Smooth muscle cell (in vitro differentiated cells): ENCODE results near the gene FGFBP3. TPM values are rescaled to one million over a fixed set of nuclear protein-coding genes. Genes with fewer than 3 reads are reported as not detected.

ENCODE experiments used
- DNase-seq: peaks from one replicate; lab custom pipeline; 2025; ENCODE audit not compliant: unreplicated experiment; lab: John Stamatoyannopoulos, UW
- H2AFZ ChIP-seq: fragments of 200-600 bp; sonication (generic); 2 replicates; pipeline ENCODE4 v1.6.0; 2016; ENCODE audit warnings: antibody characterized with exemption, low read depth, mild to moderate bottlenecking
- H3F3A ChIP-seq: fragments of 200-600 bp; sonication (generic); 2 replicates; pipeline ENCODE4 v1.6.0; 2017; ENCODE audit warnings: antibody characterized with exemption, low read depth
- H3K27ac ChIP-seq: fragments of 200-600 bp; sonication (generic); 2 replicates; pipeline ENCODE4 v1.5.1; 2016; ENCODE audit warnings: low read depth, mild to moderate bottlenecking
- H3K27me3 ChIP-seq: fragments of 200-600 bp; sonication (generic); 2 replicates; pipeline ENCODE4 v1.6.1; 2016; ENCODE audit warnings: low read depth, mild to moderate bottlenecking
- H3K36me3 ChIP-seq: fragments of 200-600 bp; sonication (generic); 2 replicates; pipeline ENCODE4 v1.5.1; 2016; ENCODE audit warnings: low read depth
- H3K4me1 ChIP-seq: fragments of 200-600 bp; sonication (generic); 2 replicates; pipeline ENCODE4 v1.5.1; 2016; ENCODE audit warnings: low read depth
- H3K4me2 ChIP-seq: fragments of 200-600 bp; sonication (generic); 2 replicates; pipeline ENCODE4 v1.6.0; 2016; ENCODE audit warnings: mild to moderate bottlenecking
- H3K4me3 ChIP-seq: fragments of 200-600 bp; sonication (generic); 2 replicates; pipeline ENCODE4 v1.5.1; 2016; ENCODE audit warnings: mild to moderate bottlenecking
- H3K79me2 ChIP-seq: fragments of 200-600 bp; sonication (generic); 2 replicates; pipeline ENCODE4 v1.6.0; 2016; ENCODE audit warnings: low read depth, mild to moderate bottlenecking
- H3K9ac ChIP-seq: fragments of 200-600 bp; sonication (generic); 2 replicates; pipeline ENCODE4 v1.6.0; 2016; ENCODE audit warnings: low read depth
- H3K9me3 ChIP-seq: fragments of 200-600 bp; sonication (generic); replicated peaks from 2 replicates; pipeline ENCODE4 v1.5.1; 2016; ENCODE audit warnings: low read depth
- H4K20me1 ChIP-seq: fragments of 200-600 bp; sonication (generic); 2 replicates; pipeline ENCODE4 v1.6.0; 2016; ENCODE audit warnings: low read depth
- CTCF ChIP-seq: fragments of 200-600 bp; sonication (generic); IDR thresholded peaks from 2 replicates; pipeline ENCODE4 v1.5.1; 2017; ENCODE audit warnings: borderline replicate concordance, mild to moderate bottlenecking, antibody characterized with exemption; ENCODE audit not compliant: insufficient read depth, poor library complexity, severe bottlenecking
- WGBS: methylation state at CpG from one replicate; pipeline ENCODE4 v1.1.7; 2016; ENCODE audit warnings: low lambda C conversion rate; 5-methylcytosine and 5-hydroxymethylcytosine counted together
- polyA plus RNA-seq: library from polyadenylated mRNA; unstranded; fragments of >200 nt; fragmentation: Nextera tagmentation; extraction: Ambion mirVana; gene quantifications from 2 replicates; pipeline ENCODE4 v1.2.1, GENCODE V29; 2016
- total RNA-seq: library from RNA; depleted of rRNA; stranded (reverse); fragments of >200 nt; gene quantifications from 2 replicates; pipeline ENCODE4 v1.2.3, GENCODE V29; 2014

Gene FGFBP3
- total and polyA plus RNA-seq, 2 experiments from 2014 or later, result 1.5 to 3.9 TPM

GRCh38 chr10:91932737-91933136, 23.5 kb upstream of the FGFBP3 start:
- Histone ChIP-seq H3F3A (no peaks in the 10 kb centered on the region), H3K4me3 (no peak overlapping the region), H3K4me1 (no peaks in the 10 kb centered on the region), H3K9ac (no peak overlapping the region), H3K79me2 (peaks cover 97% of the 10 kb centered on the region), H3K9me3 (no peaks in the 10 kb centered on the region), H3K4me2 (no peak overlapping the region), H3K36me3 (peaks cover 5% of the 10 kb centered on the region), H3K27me3 (no peaks in the 10 kb centered on the region), H3K27ac (no peak overlapping the region), H2AFZ (no peak overlapping the region), H4K20me1 (peaks cover 100% of the 10 kb centered on the region)
- 100% methylated on average over 1 of the region's 1 CpG for WGBS
- TF ChIP-seq CTCF, result no peak
- no peak for DNase-seq

GRCh38 chr10:91931526-91932190, 22.4 kb upstream of the FGFBP3 start:
- no peak overlapping the region for H3K4me2 ChIP-seq
- DNase-seq, result no peak

GRCh38 chr10:91930939-91931338, 21.7 kb upstream of the FGFBP3 start:
- no peak for TF ChIP-seq CTCF
- Histone ChIP-seq H3K27ac (no peak overlapping the region), H3F3A (no peaks in the 10 kb centered on the region), H3K9me3 (no peaks in the 10 kb centered on the region), H4K20me1 (peaks cover 100% of the 10 kb centered on the region), H3K4me1 (no peaks in the 10 kb centered on the region), H3K4me2 (no peak overlapping the region), H3K9ac (no peak overlapping the region), H3K79me2 (peaks cover 97% of the 10 kb centered on the region), H3K27me3 (no peaks in the 10 kb centered on the region), H3K4me3 (no peak overlapping the region), H3K36me3 (no peaks in the 10 kb centered on the region), H2AFZ (no peak overlapping the region)
- 93% methylated on average over 3 of the region's 3 CpGs for WGBS
- DNase-seq, result no peak

More at GRCh38 chr10:91931526-91932190, 22.4 kb upstream of the FGFBP3 start:
- Histone ChIP-seq H3K27me3 (no peaks in the 10 kb centered on the region), H3K79me2 (peaks cover 97% of the 10 kb centered on the region), H3K9me3 (no peaks in the 10 kb centered on the region), H3K4me3 (no peak overlapping the region), H3K27ac (no peak overlapping the region), H3K9ac (no peak overlapping the region), H3K36me3 (peaks cover 5% of the 10 kb centered on the region), H3K4me1 (no peaks in the 10 kb centered on the region), H2AFZ (no peak overlapping the region), H3F3A (no peaks in the 10 kb centered on the region), H4K20me1 (peaks cover 100% of the 10 kb centered on the region)
- 43% methylated on average over 3 of the region's 3 CpGs for WGBS
- no peak for TF ChIP-seq CTCF

- no peak for DNase-seq
- peak overlapping the region; percentile 98 for H3K9ac ChIP-seq
- peak overlapping the region; percentile 95 for H3K27ac ChIP-seq
These were observed 15.7 kb upstream of the FGFBP3 start for GRCh38 chr10:91925022-91925320.

More at GRCh38 chr10:91925022-91925320, 15.7 kb upstream of the FGFBP3 start:
- TF ChIP-seq CTCF, result no peak
- peaks cover 15% of the 10 kb centered on the region for H3K4me1 ChIP-seq
- H2AFZ ChIP-seq, result no peak overlapping the region
- H3F3A ChIP-seq, result no peaks in the 10 kb centered on the region
- peaks cover 63% of the 10 kb centered on the region for H3K79me2 ChIP-seq
- H3K4me2 ChIP-seq, result peak overlapping the region; percentile 92
- H3K9me3 ChIP-seq, result no peaks in the 10 kb centered on the region
- no peaks in the 10 kb centered on the region for H3K27me3 ChIP-seq
- 74% methylated on average over 2 of the region's 2 CpGs for WGBS
- H4K20me1 ChIP-seq, result peaks cover 55% of the 10 kb centered on the region
- H3K36me3 ChIP-seq, result peaks cover 3% of the 10 kb centered on the region
- H3K4me3 ChIP-seq, result peak overlapping the region; percentile 80
